H1 (cell line): Measurements from ENCODE around the gene BACE1. TPM values are rescaled to one million over a fixed set of nuclear protein-coding genes. Genes with fewer than 3 reads are reported as not detected.

ENCODE experiments used
- CTCF ChIA-PET: fragments of 300-600 bp; sonication (Branson Sonifier 250); formaldehyde crosslinking; loops from one replicate; lab custom pipeline; 2021; ENCODE audit not compliant: partially characterized antibody; lab: Charles Lee
- POLR2A ChIA-PET: fragments of 300-600 bp; sonication (Branson Sonifier 250); formaldehyde crosslinking; loops from one replicate; lab custom pipeline; 2021; ENCODE audit warnings: inconsistent platforms; ENCODE audit not compliant: partially characterized antibody; lab: Charles Lee
- DNase-seq, 2 experiments: peaks; one replicate each; pipeline versions ENCODE4 v3.0.0 to v3.0.0-alpha.2; 2010 to 2022; ENCODE audit warnings: low spot score in 2 of 2, low read depth in 1 of 2, mixed read lengths in 1 of 2
- FAIRE-seq: peaks from 2 replicates; lab custom pipeline; 2011; peaks lifted over from hg19 to GRCh38; lab: Jason Lieb, UNC
- H2AFZ ChIP-seq: 2 replicates; pipeline ENCODE4 v1.8.1; 2012; ENCODE audit warnings: low read length, inconsistent platforms
- H2AK5ac ChIP-seq: 2 replicates; pipeline ENCODE4 v1.6.1; 2013; ENCODE audit warnings: low read depth, low read length
- H2BK120ac ChIP-seq: replicated peaks from 2 replicates; pipeline ENCODE3; 2013; ENCODE audit warnings: low read depth, low read length, inconsistent platforms
- H2BK12ac ChIP-seq: 2 replicates; pipeline ENCODE4 v1.6.1; 2013; ENCODE audit warnings: low read depth, low read length
- H2BK15ac ChIP-seq: 2 replicates; pipeline ENCODE4 v1.6.1; 2013; ENCODE audit warnings: low read length
- H2BK20ac ChIP-seq: 2 replicates; pipeline ENCODE4 v1.6.1; 2013; ENCODE audit warnings: low read length
- H2BK5ac ChIP-seq: 2 replicates; pipeline ENCODE4 v1.6.1; 2013; ENCODE audit warnings: low read depth, low read length
- H3K14ac ChIP-seq: 2 replicates; pipeline ENCODE4 v1.6.1; 2013; ENCODE audit warnings: inconsistent platforms; ENCODE audit not compliant: insufficient read length
- H3K18ac ChIP-seq: 2 replicates; pipeline ENCODE4 v1.6.1; 2013; ENCODE audit warnings: low read length; ENCODE audit errors: extremely low read depth
- H3K23ac ChIP-seq: 2 replicates; pipeline ENCODE4 v1.6.1; 2013; ENCODE audit warnings: inconsistent platforms; ENCODE audit not compliant: insufficient read length
- H3K23me2 ChIP-seq: 2 replicates; pipeline ENCODE4 v1.6.1; 2013; ENCODE audit warnings: low read depth, low read length
- H3K27ac ChIP-seq: 2 replicates; pipeline ENCODE4 v1.6.1; 2011; ENCODE audit warnings: low read depth, low read length, inconsistent platforms
- H3K27me3 ChIP-seq, 4 experiments: replicated peaks in 1 of 4; 1 replicate in 1 of 4; 2 replicates in 3 of 4; pipeline versions ENCODE4 v1.6.1 to v1.8.1; 2011 to 2013; ENCODE audit warnings: low read length in 3 of 4, mild to moderate bottlenecking in 3 of 4, inconsistent platforms in 2 of 4, mixed read lengths in 2 of 4, moderate library complexity in 1 of 4; ENCODE audit not compliant: control insufficient read depth in 3 of 4, insufficient read depth in 3 of 4; ENCODE audit errors: extremely low read depth in 1 of 4
- H3K36me3 ChIP-seq, 4 experiments: 2 replicates each; pipeline versions ENCODE4 v1.6.1 to v1.8.1; 2011 to 2013; ENCODE audit warnings: mild to moderate bottlenecking in 4 of 4, low read length in 3 of 4, moderate library complexity in 2 of 4, control low read depth in 1 of 4, inconsistent platforms in 1 of 4; ENCODE audit not compliant: insufficient read depth in 4 of 4, control insufficient read depth in 2 of 4
- H3K4ac ChIP-seq: replicated peaks from 2 replicates; pipeline ENCODE3; 2013; ENCODE audit warnings: low read length, low read depth, mixed read lengths, inconsistent platforms; ENCODE audit not compliant: insufficient read length
- H3K4me1 ChIP-seq, 4 experiments: replicated peaks in 1 of 4; 1 replicate in 1 of 4; 2 replicates in 3 of 4; pipeline versions ENCODE4 v1.6.1 to v1.8.1; 2011 to 2013; ENCODE audit warnings: low read length in 3 of 4, inconsistent platforms in 2 of 4, mixed read lengths in 1 of 4; ENCODE audit not compliant: insufficient read depth in 4 of 4, control insufficient read depth in 3 of 4
- H3K4me2 ChIP-seq, 2 experiments: 2 replicates each; pipeline versions ENCODE4 v1.6.1 to v1.8.1; 2011 to 2013; ENCODE audit warnings: low read depth in 2 of 2, low read length in 2 of 2, control low read depth in 1 of 2, inconsistent platforms in 1 of 2, mild to moderate bottlenecking in 1 of 2; ENCODE audit not compliant: insufficient read depth in 1 of 2
- H3K4me3 ChIP-seq, 4 experiments: fragments of 200-600, 300-600 bp in 1 of 4; sonication (generic), shearing (Covaris generic), sonication (Bioruptor Twin) in 1 of 4; 2 replicates each; pipeline versions ENCODE4 v1.5.1 to v1.8.1; 2011 to 2016; ENCODE audit warnings: low read length in 4 of 4, low read depth in 3 of 4, control low read depth in 2 of 4, inconsistent platforms in 2 of 4, mild to moderate bottlenecking in 2 of 4, mixed read lengths in 1 of 4, moderate library complexity in 1 of 4; ENCODE audit not compliant: insufficient read depth in 2 of 4; ENCODE audit errors: extremely low read depth in 1 of 4
- H3K56ac ChIP-seq: replicated peaks from 2 replicates; pipeline ENCODE3; 2013; ENCODE audit warnings: low read depth, mild to moderate bottlenecking, mixed read lengths, low read length, inconsistent platforms; ENCODE audit not compliant: insufficient read length
- H3K79me1 ChIP-seq: 2 replicates; pipeline ENCODE4 v1.6.1; 2013; ENCODE audit warnings: low read depth, low read length, control low read depth
- H3K79me2 ChIP-seq, 2 experiments: 2 replicates each; pipeline versions ENCODE4 v1.6.1 to v1.8.1; 2012 to 2013; ENCODE audit warnings: low read length in 2 of 2, mild to moderate bottlenecking in 2 of 2, inconsistent platforms in 1 of 2; ENCODE audit not compliant: insufficient read depth in 2 of 2, control insufficient read depth in 1 of 2
- H3K9ac ChIP-seq, 4 experiments: replicated peaks in 1 of 4; 1 replicate in 1 of 4; 2 replicates in 3 of 4; pipeline versions ENCODE4 v1.6.1 to v1.8.1; 2011 to 2013; ENCODE audit warnings: low read depth in 3 of 4, low read length in 3 of 4, control low read depth in 2 of 4, mild to moderate bottlenecking in 2 of 4, moderate library complexity in 2 of 4, inconsistent platforms in 1 of 4; ENCODE audit errors: extremely low read depth in 1 of 4
- H3K9me3 ChIP-seq, 2 experiments: 2 replicates each; pipeline versions ENCODE4 v1.6.1 to v1.8.1; 2012 to 2013; ENCODE audit warnings: mild to moderate bottlenecking in 2 of 2, moderate library complexity in 2 of 2, control low read depth in 1 of 2, inconsistent platforms in 1 of 2, low read depth in 1 of 2, low read length in 1 of 2, mixed read lengths in 1 of 2; ENCODE audit not compliant: insufficient read depth in 2 of 2
- H4K20me1 ChIP-seq, 2 experiments: replicated peaks in 1 of 2; 2 replicates each; pipeline versions ENCODE3 to v1.8.1; 2011 to 2013; ENCODE audit warnings: inconsistent platforms in 2 of 2, low read length in 2 of 2, mild to moderate bottlenecking in 1 of 2; ENCODE audit not compliant: insufficient read depth in 2 of 2, control insufficient read depth in 1 of 2
- H4K5ac ChIP-seq: 2 replicates; pipeline ENCODE4 v1.6.1; 2013; ENCODE audit warnings: low read length, low read depth, mixed read lengths, inconsistent platforms; ENCODE audit not compliant: insufficient read length
- H4K8ac ChIP-seq: 2 replicates; pipeline ENCODE4 v1.8.0; 2013; ENCODE audit warnings: mild to moderate bottlenecking, moderate library complexity, low read length, inconsistent platforms; ENCODE audit not compliant: insufficient read depth; ENCODE audit errors: extremely low read depth
- H4K91ac ChIP-seq: replicated peaks from 2 replicates; pipeline ENCODE3; 2013; ENCODE audit warnings: low read length, mixed read lengths, inconsistent platforms; ENCODE audit not compliant: insufficient read length
- ASH2L ChIP-seq: fragments of 200-600, 300-600 bp; sonication (generic); IDR thresholded peaks from one replicate; pipeline ENCODE4 v1.7.1; 2017; ENCODE audit warnings: low read length
- CHD1 ChIP-seq: IDR thresholded peaks from 2 replicates; pipeline ENCODE4 v1.6.1; 2012; ENCODE audit warnings: low read depth, low read length, improper control_type of control experiment
- CTBP2 ChIP-seq: IDR thresholded peaks from 2 replicates; pipeline ENCODE4 v1.7.0; 2011; ENCODE audit warnings: borderline replicate concordance, mild to moderate bottlenecking, moderate library complexity, mixed read lengths, low read length; ENCODE audit not compliant: insufficient read depth, insufficient read length
- CTCF ChIP-seq, 3 experiments: IDR thresholded peaks; 1 replicate in 2 of 3; 2 replicates in 1 of 3; pipeline versions ENCODE4 v1.5.1 to v1.6.1; 2011; ENCODE audit warnings: low read length in 3 of 3, mild to moderate bottlenecking in 3 of 3, inconsistent platforms in 2 of 3, low read depth in 1 of 3, moderate library complexity in 1 of 3; ENCODE audit not compliant: insufficient read depth in 1 of 3; ENCODE audit errors: control extremely low read depth in 1 of 3
- KDM4A ChIP-seq: IDR thresholded peaks from one replicate; pipeline ENCODE4 v1.7.1; 2012; ENCODE audit warnings: low read depth, mild to moderate bottlenecking, moderate library complexity, low read length, inconsistent platforms; ENCODE audit not compliant: severe bottlenecking
- KDM5A ChIP-seq: fragments of 200-600 bp; IDR thresholded peaks from 2 replicates; pipeline ENCODE4 v1.7.1; 2012; ENCODE audit warnings: mild to moderate bottlenecking, low read length, inconsistent platforms, mixed read lengths
- SP4 ChIP-seq: IDR thresholded peaks from 2 replicates; pipeline ENCODE4 v1.6.1; 2012; ENCODE audit warnings: low read length, inconsistent platforms
- USF2 ChIP-seq: IDR thresholded peaks from 2 replicates; pipeline ENCODE4 v1.6.1; 2011; ENCODE audit warnings: low read length, improper control_type of control experiment
- YY1 ChIP-seq: IDR thresholded peaks from 2 replicates; pipeline ENCODE4 v1.6.1; 2011; ENCODE audit warnings: low read depth, mild to moderate bottlenecking, low read length
- WGBS, 2 experiments: shearing (Covaris generic) in 1 of 2; methylation state at CpG; one replicate each; pipeline versions ENCODE4 v1.1.6 to v1.1.7; 2013 to 2015; ENCODE audit warnings: low lambda C conversion rate in 2 of 2, mixed read lengths in 2 of 2, inconsistent platforms in 1 of 2, low coverage in 1 of 2, missing lambda C conversion rate in 1 of 2; ENCODE audit not compliant: insufficient replicate concordance in 2 of 2, insufficient coverage in 1 of 2, insufficient read length in 1 of 2; ENCODE audit errors: extremely low coverage in 1 of 2, missing lambda C conversion rate in 1 of 2; 5-methylcytosine and 5-hydroxymethylcytosine counted together
- polyA plus RNA-seq, 7 experiments: library from polyadenylated mRNA; depleted of rRNA in 3 of 7; stranded (reverse) in 5 of 7; unstranded in 2 of 7; fragments of >200 nt in 5 of 7; fragments of 200-250 nt in 2 of 7; gene quantifications; 1 replicate in 5 of 7; 2 replicates in 1 of 7; 4 replicates in 1 of 7; pipeline versions ENCODE4 v1.2.1 to v1.2.3, GENCODE V29; 2011 to 2013; ENCODE audit warnings: missing spikeins in 2 of 7, mixed read lengths in 2 of 7
- total RNA-seq: library from RNA; stranded (reverse); fragmentation: NEBNext Ultra II Directional; extraction: Animal tissue kit (Norgen Biotek cat#: 25700); gene quantifications from 2 replicates; pipeline ENCODE4 v1.2.1, GENCODE V29; 2021
- TF ChIP-seq, protein P1 (sequence below): IDR thresholded peaks from 2 replicates; pipeline ENCODE4 v1.6.1; 2012; ENCODE audit warnings: inconsistent platforms

BACE1 gene
- total and polyA plus RNA-seq, 2 of the 8 experiments (the other 6 are each of a cell fraction or from before 2014, with no cell fraction given), result 7.7 to 7.9 TPM

- Histone ChIP-seq H2BK120ac (no peak overlapping the region), H3K56ac (no peak overlapping the region), H3K4me3 (no peak overlapping the region), H3K79me2 (no peaks in the 10 kb centered on the region), H4K20me1 (no peaks in the 10 kb centered on the region), H2AFZ (no peak overlapping the region), H3K36me3 (peaks cover 9 to 58% (median 36%) of the 10 kb centered on the region in 4 experiments; a peak in 7 of 8 replicates), H3K4me2 (no peak overlapping the region), H2AK5ac (no peak overlapping the region), H4K8ac (no peak overlapping the region), H4K5ac (no peak overlapping the region), H2BK5ac (no peak overlapping the region), H3K18ac (no peak overlapping the region), H4K91ac (no peak overlapping the region), H3K4ac (no peak overlapping the region), H3K79me1 (no peaks in the 10 kb centered on the region), H3K27me3 (no peaks in the 10 kb centered on the region), H2BK20ac (no peak overlapping the region), H2BK12ac (no peak overlapping the region), H3K27ac (no peak overlapping the region), H3K23me2 (no peaks in the 10 kb centered on the region), H3K9me3 (no peaks in the 10 kb centered on the region), H2BK15ac (no peak overlapping the region), H3K4me1 (no peaks in the 10 kb centered on the region), H3K9ac (no peak overlapping the region), H3K14ac (no peak overlapping the region), H3K23ac (no peak overlapping the region)
- DNase-seq (no peak), FAIRE-seq (no peak)
- CTCF ChIA-PET, result interaction anchor here (0.6 to 1.8 kb wide), 5 partner anchors 9 to 1924 kb away, joined by 3 to 6 read pairs (median 4); no protein-coding TSS in a partner anchor
- 91% methylated on average over 4 of the region's 4 CpGs; no CpG with 5 or more reads in 1 of the 2 experiments for WGBS, 2 experiments
- POLR2A ChIA-PET, result interaction anchor here (0.8 kb wide), 1 partner anchor 48 kb away, joined by 3 read pairs; no protein-coding TSS in a partner anchor
- TF ChIP-seq, protein P1, sequence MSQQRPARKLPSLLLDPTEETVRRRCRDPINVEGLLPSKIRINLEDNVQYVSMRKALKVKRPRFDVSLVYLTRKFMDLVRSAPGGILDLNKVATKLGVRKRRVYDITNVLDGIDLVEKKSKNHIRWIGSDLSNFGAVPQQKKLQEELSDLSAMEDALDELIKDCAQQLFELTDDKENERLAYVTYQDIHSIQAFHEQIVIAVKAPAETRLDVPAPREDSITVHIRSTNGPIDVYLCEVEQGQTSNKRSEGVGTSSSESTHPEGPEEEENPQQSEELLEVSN, result no peak
- TF ChIP-seq CTBP2 (no peak), KDM5A (no peak), CHD1 (no peak), SP4 (no peak), CTCF (IDR thresholded peaks at IDR 0.05; ENCODE audit: control extremely low read depth in 1 of 3, insufficient read depth in 1 of 3, low read depth in 1 of 3, low read length in 3 of 3) (no peak), USF2 (no peak), ASH2L (no peak), KDM4A (no peak), YY1 (no peak)
These were observed 67.7 kb downstream of the BACE1 start for GRCh38 chr11:117248341-117248740.
